ENCODE measurements around the gene THAP7. TPM values are rescaled to one million over a fixed set of nuclear protein-coding genes. Genes with fewer than 3 reads are reported as not detected.

Gene THAP7
- total and polyA plus RNA-seq, 2 of the 13 experiments (the other 11 are each of a cell fraction or from before 2014, with no cell fraction given): 13.0 to 25.5 TPM

GRCh38 chr22:20981787-20982562, 19.9 kb downstream of the THAP7 start, which contains the start of gene LZTR1 (continued):
- TF ChIP-seq RELA (CRISPR knock-in tag; IDR thresholded peaks at IDR 0.05): no peak
- TF ChIP-seq, protein P1, sequence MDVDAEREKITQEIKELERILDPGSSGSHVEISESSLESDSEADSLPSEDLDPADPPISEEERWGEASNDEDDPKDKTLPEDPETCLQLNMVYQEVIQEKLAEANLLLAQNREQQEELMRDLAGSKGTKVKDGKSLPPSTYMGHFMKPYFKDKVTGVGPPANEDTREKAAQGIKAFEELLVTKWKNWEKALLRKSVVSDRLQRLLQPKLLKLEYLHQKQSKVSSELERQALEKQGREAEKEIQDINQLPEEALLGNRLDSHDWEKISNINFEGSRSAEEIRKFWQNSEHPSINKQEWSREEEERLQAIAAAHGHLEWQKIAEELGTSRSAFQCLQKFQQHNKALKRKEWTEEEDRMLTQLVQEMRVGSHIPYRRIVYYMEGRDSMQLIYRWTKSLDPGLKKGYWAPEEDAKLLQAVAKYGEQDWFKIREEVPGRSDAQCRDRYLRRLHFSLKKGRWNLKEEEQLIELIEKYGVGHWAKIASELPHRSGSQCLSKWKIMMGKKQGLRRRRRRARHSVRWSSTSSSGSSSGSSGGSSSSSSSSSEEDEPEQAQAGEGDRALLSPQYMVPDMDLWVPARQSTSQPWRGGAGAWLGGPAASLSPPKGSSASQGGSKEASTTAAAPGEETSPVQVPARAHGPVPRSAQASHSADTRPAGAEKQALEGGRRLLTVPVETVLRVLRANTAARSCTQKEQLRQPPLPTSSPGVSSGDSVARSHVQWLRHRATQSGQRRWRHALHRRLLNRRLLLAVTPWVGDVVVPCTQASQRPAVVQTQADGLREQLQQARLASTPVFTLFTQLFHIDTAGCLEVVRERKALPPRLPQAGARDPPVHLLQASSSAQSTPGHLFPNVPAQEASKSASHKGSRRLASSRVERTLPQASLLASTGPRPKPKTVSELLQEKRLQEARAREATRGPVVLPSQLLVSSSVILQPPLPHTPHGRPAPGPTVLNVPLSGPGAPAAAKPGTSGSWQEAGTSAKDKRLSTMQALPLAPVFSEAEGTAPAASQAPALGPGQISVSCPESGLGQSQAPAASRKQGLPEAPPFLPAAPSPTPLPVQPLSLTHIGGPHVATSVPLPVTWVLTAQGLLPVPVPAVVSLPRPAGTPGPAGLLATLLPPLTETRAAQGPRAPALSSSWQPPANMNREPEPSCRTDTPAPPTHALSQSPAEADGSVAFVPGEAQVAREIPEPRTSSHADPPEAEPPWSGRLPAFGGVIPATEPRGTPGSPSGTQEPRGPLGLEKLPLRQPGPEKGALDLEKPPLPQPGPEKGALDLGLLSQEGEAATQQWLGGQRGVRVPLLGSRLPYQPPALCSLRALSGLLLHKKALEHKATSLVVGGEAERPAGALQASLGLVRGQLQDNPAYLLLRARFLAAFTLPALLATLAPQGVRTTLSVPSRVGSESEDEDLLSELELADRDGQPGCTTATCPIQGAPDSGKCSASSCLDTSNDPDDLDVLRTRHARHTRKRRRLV (CRISPR knock-in tag; IDR thresholded peaks at IDR 0.05): peak; percentile 83
- TF ChIP-seq SIN3B (IDR thresholded peaks at IDR 0.05; ENCODE audit: low read length): no peak
- TF ChIP-seq SALL1 (CRISPR knock-in tag; IDR thresholded peaks at IDR 0.05): peak; percentile 94
- peak; percentile 41; the same call in 1 of the 2 replicates for TF ChIP-seq ZNF253 (CRISPR knock-in tag; IDR thresholded peaks at IDR 0.05; ENCODE audit: borderline replicate concordance)
- TF ChIP-seq, protein P2, sequence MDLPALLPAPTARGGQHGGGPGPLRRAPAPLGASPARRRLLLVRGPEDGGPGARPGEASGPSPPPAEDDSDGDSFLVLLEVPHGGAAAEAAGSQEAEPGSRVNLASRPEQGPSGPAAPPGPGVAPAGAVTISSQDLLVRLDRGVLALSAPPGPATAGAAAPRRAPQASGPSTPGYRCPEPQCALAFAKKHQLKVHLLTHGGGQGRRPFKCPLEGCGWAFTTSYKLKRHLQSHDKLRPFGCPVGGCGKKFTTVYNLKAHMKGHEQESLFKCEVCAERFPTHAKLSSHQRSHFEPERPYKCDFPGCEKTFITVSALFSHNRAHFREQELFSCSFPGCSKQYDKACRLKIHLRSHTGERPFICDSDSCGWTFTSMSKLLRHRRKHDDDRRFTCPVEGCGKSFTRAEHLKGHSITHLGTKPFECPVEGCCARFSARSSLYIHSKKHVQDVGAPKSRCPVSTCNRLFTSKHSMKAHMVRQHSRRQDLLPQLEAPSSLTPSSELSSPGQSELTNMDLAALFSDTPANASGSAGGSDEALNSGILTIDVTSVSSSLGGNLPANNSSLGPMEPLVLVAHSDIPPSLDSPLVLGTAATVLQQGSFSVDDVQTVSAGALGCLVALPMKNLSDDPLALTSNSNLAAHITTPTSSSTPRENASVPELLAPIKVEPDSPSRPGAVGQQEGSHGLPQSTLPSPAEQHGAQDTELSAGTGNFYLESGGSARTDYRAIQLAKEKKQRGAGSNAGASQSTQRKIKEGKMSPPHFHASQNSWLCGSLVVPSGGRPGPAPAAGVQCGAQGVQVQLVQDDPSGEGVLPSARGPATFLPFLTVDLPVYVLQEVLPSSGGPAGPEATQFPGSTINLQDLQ (CRISPR knock-in tag; IDR thresholded peaks at IDR 0.05): 0 out of 2 replicates have a peak, but pooled peaks have one; percentile 22
- peak; percentile 69 for TF ChIP-seq PAXIP1 (CRISPR knock-in tag; conservative IDR thresholded peaks at IDR 0.05)
- TF ChIP-seq EZH2 (conservative IDR thresholded peaks at IDR 0.05; ENCODE audit: low read depth, low read length): no peak
- no peak for TF ChIP-seq PHF21A (CRISPR knock-in tag; IDR thresholded peaks at IDR 0.05)
- TF ChIP-seq ZNF503 (CRISPR knock-in tag; IDR thresholded peaks at IDR 0.05): peak; percentile 92
- TF ChIP-seq JUND (CRISPR knock-in tag; IDR thresholded peaks at IDR 0.05): peak; percentile 29; the same call in 1 of the 2 replicates
- no peak for TF ChIP-seq CBX1 (IDR thresholded peaks at IDR 0.05; ENCODE audit: low read depth)
- TF ChIP-seq ZNF850 (CRISPR knock-in tag; conservative IDR thresholded peaks at IDR 0.05): peak; percentile 81; the same call in 1 of the 2 replicates
- no peak for TF ChIP-seq ZSCAN22 (CRISPR knock-in tag; IDR thresholded peaks at IDR 0.05)
- peak; percentile 92 for TF ChIP-seq MEF2D (CRISPR knock-in tag; IDR thresholded peaks at IDR 0.05)
- peak; percentile 46; the same call in 1 of the 2 replicates for TF ChIP-seq SOX5 (CRISPR knock-in tag; IDR thresholded peaks at IDR 0.05; ENCODE audit: borderline replicate concordance)
